ENCODE measurements around the gene ADGRB3.

The ADGRB3 gene

DNA sequence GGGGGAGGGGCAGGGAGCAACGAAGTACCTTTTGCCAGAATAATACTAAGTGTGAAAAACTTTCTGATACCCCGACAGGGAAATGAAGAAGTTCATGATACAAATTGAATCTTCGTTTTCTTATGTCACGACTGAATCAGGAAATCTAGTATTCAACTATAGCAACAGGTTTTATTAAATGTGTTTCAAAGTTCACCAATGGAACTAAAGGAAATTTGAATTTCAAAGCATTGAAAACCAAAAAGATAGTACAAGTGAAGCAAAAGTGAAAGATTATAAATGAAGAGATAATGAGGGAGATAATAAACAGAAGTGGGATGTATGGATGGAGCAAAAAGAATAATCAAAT is 333.2 kb downstream of the ADGRB3 start:
- Histone ChIP-seq H2BK120ac (ENCODE audit: low read depth, low read length) (no peak overlapping the region), H4K8ac (ENCODE audit: low read depth, low read length) (no peak overlapping the region), H3K4me3 (ENCODE audit: low read length) (no peak overlapping the region), H3K79me1 (ENCODE audit: low read length) (no peaks in the 10 kb centered on the region), H3K4me1 (ENCODE audit: control insufficient read depth, low read depth, low read length) (no peaks in the 10 kb centered on the region), H3K9ac (ENCODE audit: low read length) (no peak overlapping the region), H3K18ac (ENCODE audit: low read length) (no peak overlapping the region), H3K56ac (ENCODE audit: low read length) (no peak overlapping the region), H4K5ac (ENCODE audit: low read length) (no peak overlapping the region), H3K27ac (ENCODE audit: low read depth, low read length) (no peak overlapping the region), H3K79me2 (ENCODE audit: control insufficient read depth, insufficient read depth, low read length) (no peaks in the 10 kb centered on the region), H3K23ac (ENCODE audit: low read length) (no peak overlapping the region), H3K4ac (ENCODE audit: low read depth, low read length) (no peak overlapping the region), H3K4me2 (ENCODE audit: low read length) (no peak overlapping the region), H2BK15ac (replicated peaks; ENCODE audit: low read depth) (no peak overlapping the region), H3K36me3 (ENCODE audit: control insufficient read depth, insufficient read depth, low read length) (no peaks in the 10 kb centered on the region), H2BK5ac (ENCODE audit: low read length) (no peak overlapping the region), H2AK5ac (ENCODE audit: low read length) (no peak overlapping the region), H3K27me3 (ENCODE audit: insufficient read depth, low read length, poor library complexity) (no peaks in the 10 kb centered on the region)
- no CpG with 5 or more reads among the region's 4 CpGs for WGBS (ENCODE audit: extremely low coverage, insufficient coverage, low lambda C conversion rate)
- DNase-seq: no peak

DNA sequence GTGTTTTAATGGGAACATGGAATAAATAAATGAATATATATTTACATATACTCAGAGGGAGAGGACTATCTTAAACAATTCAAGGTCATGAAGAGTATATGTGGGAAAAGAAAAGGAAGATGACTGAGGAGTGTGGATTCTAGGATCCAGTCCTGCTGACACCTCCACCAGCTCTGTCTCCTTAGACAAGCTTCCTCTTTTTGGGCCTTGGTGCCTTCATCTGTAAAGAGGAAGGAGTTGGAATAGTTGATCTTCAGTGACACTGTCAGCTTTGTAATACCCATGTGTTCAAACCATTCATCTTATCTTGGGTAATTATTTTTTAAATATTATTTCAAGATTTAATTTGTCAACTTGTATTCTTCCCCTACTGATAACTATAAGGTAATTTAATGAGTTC is 338.0 kb downstream of the ADGRB3 start:
- H3K79me2 ChIP-seq (ENCODE audit: control insufficient read depth, insufficient read depth, low read length): no peaks in the 10 kb centered on the region
- no peak overlapping the region for H4K8ac ChIP-seq (ENCODE audit: low read depth, low read length)
- H3K4me3 ChIP-seq (ENCODE audit: low read length): no peak overlapping the region
- H3K4ac ChIP-seq (ENCODE audit: low read depth, low read length): no peak overlapping the region
- H3K27me3 ChIP-seq (ENCODE audit: insufficient read depth, low read length, poor library complexity): no peaks in the 10 kb centered on the region
- no peak overlapping the region for H3K23ac ChIP-seq (ENCODE audit: low read length)
- H3K4me1 ChIP-seq (ENCODE audit: control insufficient read depth, low read depth, low read length): no peaks in the 10 kb centered on the region
- no peak overlapping the region for H3K18ac ChIP-seq (ENCODE audit: low read length)
- H3K36me3 ChIP-seq (ENCODE audit: control insufficient read depth, insufficient read depth, low read length): no peaks in the 10 kb centered on the region
- H3K56ac ChIP-seq (ENCODE audit: low read length): no peak overlapping the region
- H3K27ac ChIP-seq (ENCODE audit: low read depth, low read length): no peak overlapping the region
- H3K4me2 ChIP-seq (ENCODE audit: low read length): no peak overlapping the region
- H4K5ac ChIP-seq (ENCODE audit: low read length): no peak overlapping the region
- H2BK5ac ChIP-seq (ENCODE audit: low read length): no peak overlapping the region
- no peak overlapping the region for H2AK5ac ChIP-seq (ENCODE audit: low read length)
- no peak for DNase-seq
- no peaks in the 10 kb centered on the region for H3K79me1 ChIP-seq (ENCODE audit: low read length)
- no peak overlapping the region for H2BK120ac ChIP-seq (ENCODE audit: low read depth, low read length)
- H3K9ac ChIP-seq (ENCODE audit: low read length): no peak overlapping the region
- H2BK15ac ChIP-seq (replicated peaks; ENCODE audit: low read depth): no peak overlapping the region

DNA sequence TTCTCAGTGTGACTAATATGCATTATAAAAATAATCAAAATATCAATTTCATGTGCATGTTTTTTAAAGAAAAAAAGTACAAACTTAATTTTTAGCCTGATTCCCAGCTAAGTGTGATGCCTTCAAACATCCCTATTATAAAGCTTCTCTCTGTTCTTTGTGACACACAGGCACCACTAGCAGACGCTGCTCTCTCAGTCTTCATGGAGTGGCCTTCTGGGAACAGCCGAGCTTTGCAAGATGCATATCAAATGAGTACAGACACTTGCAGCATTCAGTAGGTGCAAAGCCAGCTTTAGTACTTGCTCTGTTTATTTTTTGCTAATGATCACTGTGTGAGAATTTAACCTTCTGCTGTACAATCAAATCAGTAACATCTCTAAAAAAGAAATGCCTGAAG is 340.0 kb downstream of the ADGRB3 start:
- Histone ChIP-seq H3K4ac (ENCODE audit: low read depth, low read length) (no peak overlapping the region), H2BK15ac (replicated peaks; ENCODE audit: low read depth) (no peak overlapping the region), H3K27me3 (ENCODE audit: insufficient read depth, low read length, poor library complexity) (no peaks in the 10 kb centered on the region), H3K4me2 (ENCODE audit: low read length) (no peak overlapping the region), H2BK120ac (ENCODE audit: low read depth, low read length) (no peak overlapping the region), H4K8ac (ENCODE audit: low read depth, low read length) (no peak overlapping the region), H3K56ac (ENCODE audit: low read length) (no peak overlapping the region), H3K18ac (ENCODE audit: low read length) (no peak overlapping the region), H4K5ac (ENCODE audit: low read length) (no peak overlapping the region), H2AK5ac (ENCODE audit: low read length) (no peak overlapping the region), H3K23ac (ENCODE audit: low read length) (no peak overlapping the region), H3K9ac (ENCODE audit: low read length) (no peak overlapping the region), H2BK5ac (ENCODE audit: low read length) (no peak overlapping the region), H3K4me1 (ENCODE audit: control insufficient read depth, low read depth, low read length) (no peaks in the 10 kb centered on the region), H3K79me1 (ENCODE audit: low read length) (no peaks in the 10 kb centered on the region), H3K27ac (ENCODE audit: low read depth, low read length) (no peak overlapping the region), H3K36me3 (ENCODE audit: control insufficient read depth, insufficient read depth, low read length) (no peaks in the 10 kb centered on the region), H3K4me3 (ENCODE audit: low read length) (no peak overlapping the region), H3K79me2 (ENCODE audit: control insufficient read depth, insufficient read depth, low read length) (no peaks in the 10 kb centered on the region)
- WGBS (ENCODE audit: extremely low coverage, insufficient coverage, low lambda C conversion rate): no CpG with 5 or more reads among the region's 2 CpGs
- DNase-seq: peak; percentile 68

DNA sequence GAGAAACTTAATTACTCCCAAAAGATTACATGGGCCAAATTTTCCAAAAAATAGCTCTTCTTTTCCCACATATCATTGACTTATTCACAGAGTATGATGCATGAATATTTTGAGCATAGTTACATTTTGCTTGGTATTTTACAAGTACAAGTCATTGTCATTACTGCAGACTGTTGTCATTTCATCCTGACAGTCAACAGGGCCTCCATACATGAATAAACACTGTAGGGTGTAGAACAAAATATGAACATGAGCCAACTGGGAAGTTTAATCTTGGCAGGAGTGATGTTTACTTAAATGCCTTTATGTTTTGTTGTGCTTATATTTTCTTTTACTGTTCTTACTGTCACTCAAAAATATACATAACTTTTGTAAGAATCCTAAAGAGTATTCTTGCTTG is 340.7 kb downstream of the ADGRB3 start:
- no peak overlapping the region for H3K18ac ChIP-seq (ENCODE audit: low read length)
- no peak overlapping the region for H3K27ac ChIP-seq (ENCODE audit: low read depth, low read length)
- H2BK5ac ChIP-seq (ENCODE audit: low read length): no peak overlapping the region
- H3K36me3 ChIP-seq (ENCODE audit: control insufficient read depth, insufficient read depth, low read length): no peaks in the 10 kb centered on the region
- no peak overlapping the region for H3K4ac ChIP-seq (ENCODE audit: low read depth, low read length)
- H4K8ac ChIP-seq (ENCODE audit: low read depth, low read length): no peak overlapping the region
- H2BK120ac ChIP-seq (ENCODE audit: low read depth, low read length): no peak overlapping the region
- H3K27me3 ChIP-seq (ENCODE audit: insufficient read depth, low read length, poor library complexity): no peaks in the 10 kb centered on the region
- H3K9ac ChIP-seq (ENCODE audit: low read length): no peak overlapping the region
- H3K4me2 ChIP-seq (ENCODE audit: low read length): no peak overlapping the region
- H3K79me1 ChIP-seq (ENCODE audit: low read length): no peaks in the 10 kb centered on the region
- H2AK5ac ChIP-seq (ENCODE audit: low read length): no peak overlapping the region
- H3K4me3 ChIP-seq (ENCODE audit: low read length): no peak overlapping the region
- H2BK15ac ChIP-seq (replicated peaks; ENCODE audit: low read depth): no peak overlapping the region
- H3K23ac ChIP-seq (ENCODE audit: low read length): no peak overlapping the region
- H3K79me2 ChIP-seq (ENCODE audit: control insufficient read depth, insufficient read depth, low read length): no peaks in the 10 kb centered on the region
- DNase-seq: no peak
- H3K56ac ChIP-seq (ENCODE audit: low read length): no peak overlapping the region
- H4K5ac ChIP-seq (ENCODE audit: low read length): no peak overlapping the region
- no peaks in the 10 kb centered on the region for H3K4me1 ChIP-seq (ENCODE audit: control insufficient read depth, low read depth, low read length)

GRCh38 chr6:68976260-68976659 is 341.2 kb downstream of the ADGRB3 start:
- no peak overlapping the region for H2BK15ac ChIP-seq (replicated peaks; ENCODE audit: low read depth)
- no peak overlapping the region for H2AK5ac ChIP-seq (ENCODE audit: low read length)
- H3K4ac ChIP-seq (ENCODE audit: low read depth, low read length): no peak overlapping the region
- H3K36me3 ChIP-seq (ENCODE audit: control insufficient read depth, insufficient read depth, low read length): no peaks in the 10 kb centered on the region
- DNase-seq: no peak
- H3K18ac ChIP-seq (ENCODE audit: low read length): no peak overlapping the region
- no CpG with 5 or more reads among the region's 4 CpGs for WGBS (ENCODE audit: extremely low coverage, insufficient coverage, low lambda C conversion rate)
- no peak overlapping the region for H3K4me2 ChIP-seq (ENCODE audit: low read length)
- H3K4me3 ChIP-seq (ENCODE audit: low read length): no peak overlapping the region
- H3K27ac ChIP-seq (ENCODE audit: low read depth, low read length): no peak overlapping the region
- H3K79me1 ChIP-seq (ENCODE audit: low read length): no peaks in the 10 kb centered on the region
- H3K79me2 ChIP-seq (ENCODE audit: control insufficient read depth, insufficient read depth, low read length): no peaks in the 10 kb centered on the region
- H3K9ac ChIP-seq (ENCODE audit: low read length): no peak overlapping the region
- H3K23ac ChIP-seq (ENCODE audit: low read length): no peak overlapping the region
- no peak overlapping the region for H4K8ac ChIP-seq (ENCODE audit: low read depth, low read length)
- no peak overlapping the region for H4K5ac ChIP-seq (ENCODE audit: low read length)
- no peak overlapping the region for H2BK5ac ChIP-seq (ENCODE audit: low read length)
- no peaks in the 10 kb centered on the region for H3K27me3 ChIP-seq (ENCODE audit: insufficient read depth, low read length, poor library complexity)
- H3K56ac ChIP-seq (ENCODE audit: low read length): no peak overlapping the region
- no peak overlapping the region for H2BK120ac ChIP-seq (ENCODE audit: low read depth, low read length)
- no peaks in the 10 kb centered on the region for H3K4me1 ChIP-seq (ENCODE audit: control insufficient read depth, low read depth, low read length)

DNA sequence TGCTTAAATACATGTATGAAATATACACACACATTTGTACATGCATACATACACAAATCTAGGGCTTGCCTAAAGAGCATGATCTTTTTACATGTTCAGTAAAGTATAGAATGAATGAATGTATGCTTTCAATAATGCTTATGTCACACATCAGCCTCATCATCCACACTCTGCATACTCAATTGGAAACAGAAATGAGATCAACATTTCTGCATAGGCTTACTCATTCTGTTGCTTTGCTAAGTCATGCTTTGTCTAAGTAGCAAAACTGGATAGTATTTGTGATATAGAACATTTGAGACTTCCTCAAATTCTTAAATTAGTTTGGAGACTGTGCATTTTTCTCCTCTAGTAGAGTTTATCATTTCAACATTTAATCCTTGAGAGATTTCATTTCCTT is 343.3 kb downstream of the ADGRB3 start:
- no peak overlapping the region for H3K27ac ChIP-seq (ENCODE audit: low read depth, low read length)
- no peak for DNase-seq
- no peak overlapping the region for H2AK5ac ChIP-seq (ENCODE audit: low read length)
- H2BK120ac ChIP-seq (ENCODE audit: low read depth, low read length): no peak overlapping the region
- H3K4me3 ChIP-seq (ENCODE audit: low read length): no peak overlapping the region
- no peak overlapping the region for H2BK5ac ChIP-seq (ENCODE audit: low read length)
- no peak overlapping the region for H3K18ac ChIP-seq (ENCODE audit: low read length)
- no peaks in the 10 kb centered on the region for H3K4me1 ChIP-seq (ENCODE audit: control insufficient read depth, low read depth, low read length)
- H2BK15ac ChIP-seq (replicated peaks; ENCODE audit: low read depth): no peak overlapping the region
- H4K8ac ChIP-seq (ENCODE audit: low read depth, low read length): no peak overlapping the region
- H3K4ac ChIP-seq (ENCODE audit: low read depth, low read length): no peak overlapping the region
- H4K5ac ChIP-seq (ENCODE audit: low read length): no peak overlapping the region
- no peaks in the 10 kb centered on the region for H3K27me3 ChIP-seq (ENCODE audit: insufficient read depth, low read length, poor library complexity)
- H3K79me1 ChIP-seq (ENCODE audit: low read length): no peaks in the 10 kb centered on the region
- no peaks in the 10 kb centered on the region for H3K36me3 ChIP-seq (ENCODE audit: control insufficient read depth, insufficient read depth, low read length)
- no peak overlapping the region for H3K23ac ChIP-seq (ENCODE audit: low read length)
- no peak overlapping the region for H3K9ac ChIP-seq (ENCODE audit: low read length)
- no peaks in the 10 kb centered on the region for H3K79me2 ChIP-seq (ENCODE audit: control insufficient read depth, insufficient read depth, low read length)
- H3K56ac ChIP-seq (ENCODE audit: low read length): no peak overlapping the region
- no peak overlapping the region for H3K4me2 ChIP-seq (ENCODE audit: low read length)
